Progenitor cell of endocrine pancreas (in vitro differentiated cells): Measurements from ENCODE around the gene SPATA6L. TPM values are rescaled to one million over a fixed set of nuclear protein-coding genes. Genes with fewer than 3 reads are reported as not detected.
A peak's percentile ranks its signal among the peaks of the same experiment; 100 is the strongest.
"Not testable (repeated sequence)": the region's sequence is repeated elsewhere in the genome, so short reads cannot be mapped to it uniquely, and the experiment has no call there.

Source experiments
- DNase-seq: peaks from one replicate; pipeline ENCODE4 v3.0.0; 2021; ENCODE audit warnings: low spot score; ENCODE audit not compliant: unreplicated experiment
- H3K27ac Mint-ChIP-seq: 2 replicates; pipeline ENCODE4 v1.8.0; 2021; ENCODE audit warnings: mild to moderate bottlenecking, moderate library complexity, mixed read lengths
- H3K27me3 Mint-ChIP-seq: 2 replicates; pipeline ENCODE4 v1.8.0; 2021; ENCODE audit warnings: mixed read lengths
- H3K36me3 Mint-ChIP-seq: 2 replicates; pipeline ENCODE4 v1.8.0; 2022; ENCODE audit warnings: mixed read lengths; ENCODE audit not compliant: insufficient read depth
- H3K4me1 Mint-ChIP-seq: 2 replicates; pipeline ENCODE4 v1.8.0; 2021; ENCODE audit warnings: low read depth, mixed read lengths
- H3K4me3 Mint-ChIP-seq: 2 replicates; pipeline ENCODE4 v1.8.0; 2021; ENCODE audit warnings: low read depth, mild to moderate bottlenecking, moderate library complexity, mixed read lengths
- H3K9me3 Mint-ChIP-seq: 2 replicates; pipeline ENCODE4 v1.8.0; 2021; ENCODE audit warnings: low read depth, mixed read lengths
- total RNA-seq: library from RNA; stranded (reverse); gene quantifications from 2 replicates; pipeline ENCODE4 v1.2.1, GENCODE V29; 2021
- TF ChIP-seq, protein P1 (sequence below): fragments of 200-600 bp; sonication (generic); IDR thresholded peaks from one replicate; pipeline ENCODE4 v1.5.0; 2021; ENCODE audit warnings: antibody characterized with exemption, mild to moderate bottlenecking; ENCODE audit not compliant: unreplicated experiment

Gene SPATA6L
- total RNA-seq, 1 donor from 2014 or later: 7.1 TPM

DNA sequence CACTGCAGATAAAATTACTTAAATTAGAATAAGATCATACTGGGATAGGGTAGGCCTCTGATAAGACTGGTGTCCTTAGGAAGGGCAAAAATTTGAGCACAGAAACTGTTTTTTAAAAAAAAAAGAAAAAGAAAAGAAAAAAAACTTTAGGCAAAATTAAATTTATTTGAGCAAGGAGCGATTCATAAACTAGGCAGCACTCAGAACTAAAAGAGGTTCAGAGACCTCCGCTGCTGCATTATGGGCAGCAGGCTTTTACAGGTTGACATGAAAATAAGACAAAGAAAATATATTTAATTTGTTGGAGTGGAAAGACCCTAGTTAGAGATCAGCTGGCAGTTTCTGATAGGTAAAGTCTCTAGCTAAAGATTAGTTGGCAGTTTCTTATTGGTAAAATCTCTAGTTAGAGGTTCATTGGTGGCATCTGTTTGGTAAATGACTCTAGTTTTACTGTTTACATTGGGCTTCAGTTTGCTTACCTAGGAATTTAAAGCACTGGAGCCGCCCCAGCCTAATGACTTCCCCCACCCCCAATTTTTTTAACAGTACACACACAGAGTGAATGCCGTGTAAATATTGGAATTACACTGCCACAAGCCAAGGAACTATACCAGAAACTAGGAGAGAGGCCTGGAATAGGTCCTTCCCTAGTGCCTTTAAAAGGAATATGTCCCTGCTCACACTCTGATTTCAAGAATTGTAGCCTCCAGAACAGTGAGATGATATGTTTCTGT lies 8.7 kb downstream of the SPATA6L start:
- TF ChIP-seq, protein P1, sequence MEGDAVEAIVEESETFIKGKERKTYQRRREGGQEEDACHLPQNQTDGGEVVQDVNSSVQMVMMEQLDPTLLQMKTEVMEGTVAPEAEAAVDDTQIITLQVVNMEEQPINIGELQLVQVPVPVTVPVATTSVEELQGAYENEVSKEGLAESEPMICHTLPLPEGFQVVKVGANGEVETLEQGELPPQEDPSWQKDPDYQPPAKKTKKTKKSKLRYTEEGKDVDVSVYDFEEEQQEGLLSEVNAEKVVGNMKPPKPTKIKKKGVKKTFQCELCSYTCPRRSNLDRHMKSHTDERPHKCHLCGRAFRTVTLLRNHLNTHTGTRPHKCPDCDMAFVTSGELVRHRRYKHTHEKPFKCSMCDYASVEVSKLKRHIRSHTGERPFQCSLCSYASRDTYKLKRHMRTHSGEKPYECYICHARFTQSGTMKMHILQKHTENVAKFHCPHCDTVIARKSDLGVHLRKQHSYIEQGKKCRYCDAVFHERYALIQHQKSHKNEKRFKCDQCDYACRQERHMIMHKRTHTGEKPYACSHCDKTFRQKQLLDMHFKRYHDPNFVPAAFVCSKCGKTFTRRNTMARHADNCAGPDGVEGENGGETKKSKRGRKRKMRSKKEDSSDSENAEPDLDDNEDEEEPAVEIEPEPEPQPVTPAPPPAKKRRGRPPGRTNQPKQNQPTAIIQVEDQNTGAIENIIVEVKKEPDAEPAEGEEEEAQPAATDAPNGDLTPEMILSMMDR: no peak
- no peak for DNase-seq
- peaks cover 3% of the 10 kb centered on the region for H3K9me3 Mint-ChIP-seq
- no peaks in the 10 kb centered on the region for H3K27me3 Mint-ChIP-seq
- H3K4me3 Mint-ChIP-seq: peak overlapping the region; percentile 46
- H3K4me1 Mint-ChIP-seq: peaks cover 30% of the 10 kb centered on the region
- peak overlapping the region; percentile 90 for H3K27ac Mint-ChIP-seq
- H3K36me3 Mint-ChIP-seq: peaks cover 11% of the 10 kb centered on the region

DNA sequence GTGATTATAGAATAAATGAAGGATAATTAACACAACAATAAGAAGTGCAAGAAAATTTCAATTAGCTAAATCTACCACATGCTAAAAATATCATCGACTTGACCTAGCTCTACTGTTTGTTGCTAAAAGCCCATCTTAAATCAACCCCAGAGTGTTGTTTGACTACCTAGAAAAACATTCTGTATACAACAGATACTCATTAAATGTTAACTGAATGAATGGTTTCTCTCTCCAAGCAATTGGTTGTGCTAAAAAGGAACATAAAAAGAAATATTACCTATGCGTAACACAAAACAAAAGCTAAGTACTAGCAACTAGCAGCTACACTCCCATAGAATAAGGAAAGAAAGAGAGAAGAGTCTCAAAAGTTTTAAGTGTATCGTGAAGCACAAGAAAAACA lies 9.7 kb downstream of the SPATA6L start:
- Mint-ChIP-seq H3K36me3 (peaks cover 9% of the 10 kb centered on the region), H3K4me1 (peaks cover 25% of the 10 kb centered on the region), H3K27ac (peak overlapping the region; percentile 89), H3K27me3 (no peaks in the 10 kb centered on the region), H3K9me3 (peaks cover 3% of the 10 kb centered on the region), H3K4me3 (no peak overlapping the region)
- no peak for DNase-seq
- TF ChIP-seq, protein P1: no peak

DNA sequence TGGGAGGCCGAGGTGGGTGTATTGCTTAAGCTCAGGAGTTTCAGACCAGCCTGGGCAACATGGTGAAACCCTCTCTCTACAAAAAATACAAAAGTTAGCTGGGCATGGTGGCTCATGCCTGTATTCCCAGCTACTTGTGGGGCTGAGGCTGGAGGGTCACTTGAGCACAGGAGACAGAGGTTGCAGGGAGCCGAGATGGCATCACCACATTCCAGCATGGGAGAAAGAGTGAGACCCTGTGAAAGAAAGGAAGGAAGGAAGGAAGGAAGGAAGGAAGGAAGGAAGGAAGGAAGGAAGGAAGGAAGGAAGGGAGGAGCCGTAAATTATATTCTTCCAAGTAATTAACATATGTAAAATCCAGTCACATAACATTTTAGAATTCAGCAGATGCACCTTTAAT lies 10.1 kb downstream of the SPATA6L start:
- H3K27me3 Mint-ChIP-seq, DNase-seq, H3K36me3 Mint-ChIP-seq, H3K27ac Mint-ChIP-seq, H3K4me3 Mint-ChIP-seq, H3K9me3 Mint-ChIP-seq: not testable (repeated sequence)
- peaks cover 23% of the 10 kb centered on the region for H3K4me1 Mint-ChIP-seq

DNA sequence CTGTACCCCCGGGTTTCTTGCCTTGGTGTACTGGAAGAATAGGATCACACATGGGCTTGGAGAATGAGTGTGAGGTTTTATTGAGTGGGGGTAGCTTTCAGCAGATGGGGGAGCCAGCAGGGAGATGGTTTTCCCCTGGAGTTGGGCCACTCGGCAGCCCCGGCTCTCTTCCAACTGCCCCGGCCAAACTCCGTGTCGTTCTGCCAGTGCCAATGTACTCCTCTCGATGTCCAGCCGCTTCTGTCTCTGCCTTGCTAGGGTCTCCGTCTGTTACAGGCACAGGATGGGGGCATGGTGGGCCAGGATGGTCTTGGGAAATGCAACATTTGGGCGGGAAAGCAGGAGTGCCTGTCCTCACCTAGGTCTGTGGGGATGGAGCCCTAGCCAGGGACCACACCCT lies 11.7 kb downstream of the SPATA6L start:
- peaks cover 6% of the 10 kb centered on the region for H3K36me3 Mint-ChIP-seq
- peaks cover 29% of the 10 kb centered on the region for H3K4me1 Mint-ChIP-seq

DNA sequence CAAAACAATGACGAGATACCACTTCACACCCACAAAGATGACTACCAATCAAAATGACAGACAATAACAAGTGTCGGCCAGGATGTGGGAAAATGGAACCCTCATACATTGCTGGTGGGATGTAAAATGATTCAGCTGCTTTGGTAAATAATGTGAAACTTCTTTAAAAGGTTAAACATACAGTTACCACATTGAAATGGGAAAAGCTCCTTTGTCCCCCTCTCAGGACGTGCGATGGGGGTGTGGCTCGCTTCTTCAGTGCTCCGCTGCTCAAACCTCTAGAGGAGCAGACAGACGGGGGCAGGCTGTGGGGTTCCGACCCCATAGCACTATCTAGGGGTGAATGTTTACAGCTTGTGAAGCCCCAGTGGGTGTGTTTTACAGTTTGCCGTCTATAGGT lies 12.2 kb downstream of the SPATA6L start:
- Mint-ChIP-seq H3K27ac (no peak overlapping the region), H3K4me3 (no peak overlapping the region), H3K36me3 (peaks cover 6% of the 10 kb centered on the region), H3K4me1 (peaks cover 26% of the 10 kb centered on the region), H3K27me3 (no peaks in the 10 kb centered on the region), H3K9me3 (peaks cover under 1% of the 10 kb centered on the region)
- DNase-seq: no peak
- TF ChIP-seq, protein P1: no peak

More for the DNA sequence above, 11.7 kb downstream of the SPATA6L start:
- H3K9me3 Mint-ChIP-seq: peaks cover 3% of the 10 kb centered on the region
- no peak overlapping the region for H3K27ac Mint-ChIP-seq
- TF ChIP-seq, protein P1: no peak
- DNase-seq: no peak
- no peaks in the 10 kb centered on the region for H3K27me3 Mint-ChIP-seq
- H3K4me3 Mint-ChIP-seq: no peak overlapping the region

DNA sequence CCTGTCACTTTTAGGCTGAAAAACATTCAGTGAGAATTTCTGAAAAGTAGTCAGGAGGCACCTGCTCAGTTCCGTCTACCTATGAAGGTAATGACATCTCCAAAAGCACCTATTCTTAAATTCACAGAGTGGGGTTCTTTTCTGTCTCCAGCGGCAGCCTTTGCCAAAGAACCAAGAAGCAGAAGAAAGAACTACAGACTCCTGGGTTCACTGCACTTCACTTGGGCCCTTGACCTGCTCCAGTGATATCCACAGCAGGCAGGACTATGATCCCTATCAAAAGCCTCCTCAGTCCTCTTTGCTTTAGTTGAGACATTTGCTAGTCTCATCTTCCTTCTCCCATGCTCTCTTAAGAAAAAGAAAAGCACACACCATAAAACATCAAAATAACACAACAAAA lies 23.9 kb downstream of the SPATA6L start:
- DNase-seq: no peak
- H3K27ac Mint-ChIP-seq: no peak overlapping the region
- no peaks in the 10 kb centered on the region for H3K27me3 Mint-ChIP-seq
- TF ChIP-seq, protein P1: no peak
- no peaks in the 10 kb centered on the region for H3K9me3 Mint-ChIP-seq
- H3K4me3 Mint-ChIP-seq: no peak overlapping the region
- peaks cover under 1% of the 10 kb centered on the region for H3K4me1 Mint-ChIP-seq
- no peaks in the 10 kb centered on the region for H3K36me3 Mint-ChIP-seq
